Adrenal gland (tissue), 5 donors: ENCODE results near the gene MYO9A.

Experiments used
- CTCF ChIP-seq, 6 experiments: fragments of 450-650 bp in 4 of 6; fragments of 200-600 bp in 2 of 6; sonication (generic) in 1 of 6; IDR thresholded peaks; 1 replicate in 5 of 6; 2 replicates in 1 of 6; pipeline versions ENCODE4 v1.5.1 to v1.8.0; 2016 to 2021; ENCODE audit warnings: antibody characterized with exemption in 6 of 6, mild to moderate bottlenecking in 2 of 6, moderate library complexity in 1 of 6
- POLR2A ChIP-seq, 2 donors: fragments of 450-650 bp; IDR thresholded peaks; one replicate each; pipeline ENCODE4 v1.6.1; 2017; ENCODE audit warnings: antibody characterized with exemption in 2 of 2, mild to moderate bottlenecking in 2 of 2, moderate library complexity in 1 of 2
- donor health status: DM: no; HTN: no; CAD: no.

DNA sequence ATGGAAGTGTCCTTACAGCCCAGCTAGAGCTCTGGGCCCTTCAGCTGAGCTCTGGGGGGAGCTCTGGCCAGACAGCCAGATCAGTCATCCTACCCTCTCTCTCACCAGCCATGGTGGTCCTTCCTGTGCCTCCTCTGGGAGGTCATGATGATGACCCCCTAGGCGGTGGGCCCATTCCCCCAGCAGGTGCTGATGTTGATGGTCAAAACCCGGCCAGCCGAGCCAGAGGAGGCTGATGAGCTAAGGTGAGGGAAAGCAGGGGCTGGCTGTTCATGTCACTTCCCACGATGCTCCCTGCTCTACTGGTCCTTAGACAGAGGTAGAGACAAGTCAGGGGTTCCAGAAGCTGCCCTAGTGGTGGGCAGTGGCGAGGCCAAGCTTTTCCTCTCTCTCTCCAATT lies 44.6 kb upstream of the MYO9A start:
- TF ChIP-seq CTCF (IDR thresholded peaks at IDR 0.05) (no peak), POLR2A (IDR thresholded peaks at IDR 0.05) (no peak)
